Measurements from ENCODE around the gene DOHH.

Gene DOHH

GRCh38 chr19:3505598-3506383 lies 5.3 kb upstream of the DOHH start, which contains the start of gene FZR1:
Gene FZR1 (plus strand): TSS chr19:3506311. CDS start chr19:3522990, 16,679 bp downstream.
- peak; percentile 99 for DNase-seq (ENCODE audit: low read depth in 2 of 2, low spot score in 1 of 2)

- no peak for DNase-seq (ENCODE audit: low read depth in 2 of 2, low spot score in 1 of 2)
Observed at GRCh38 chr19:3504735-3505134, 4.3 kb upstream of the DOHH start.

GRCh38 chr19:3503036-3503572 lies 2.6 kb upstream of the DOHH start:
- no peak for DNase-seq (ENCODE audit: low read depth in 2 of 2, low spot score in 1 of 2)

- DNase-seq (ENCODE audit: low read depth in 2 of 2, low spot score in 1 of 2), result no peak
Observed at GRCh38 chr19:3501780-3502179, 1.3 kb upstream of the DOHH start.

GRCh38 chr19:3499738-3500428 lies 591 bp downstream of the DOHH start:
- no peak for DNase-seq (ENCODE audit: low read depth in 2 of 2, low spot score in 1 of 2)

- no peak for DNase-seq (ENCODE audit: low read depth in 2 of 2, low spot score in 1 of 2)
Observed at GRCh38 chr19:3497757-3498520, 2.5 kb downstream of the DOHH start.

GRCh38 chr19:3496392-3497273 lies 3.8 kb downstream of the DOHH start:
- DNase-seq (ENCODE audit: low read depth in 2 of 2, low spot score in 1 of 2), result no peak

- no peak for DNase-seq (ENCODE audit: low read depth in 2 of 2, low spot score in 1 of 2)
Observed at GRCh38 chr19:3494559-3494958, 5.9 kb downstream of the DOHH start.

- DNase-seq (ENCODE audit: low read depth in 2 of 2, low spot score in 1 of 2), result no peak
Observed at GRCh38 chr19:3494051-3494450, 6.4 kb downstream of the DOHH start.

- DNase-seq (ENCODE audit: low read depth in 2 of 2, low spot score in 1 of 2), result no peak
Observed at GRCh38 chr19:3493651-3494050, 6.8 kb downstream of the DOHH start.

- DNase-seq (ENCODE audit: low read depth in 2 of 2, low spot score in 1 of 2), result no peak
Observed at GRCh38 chr19:3492919-3493318, 7.6 kb downstream of the DOHH start.

GRCh38 chr19:3492131-3492839 lies 8.2 kb downstream of the DOHH start:
- DNase-seq (ENCODE audit: low read depth in 2 of 2, low spot score in 1 of 2), result no peak

- no peak for DNase-seq (ENCODE audit: low read depth in 2 of 2, low spot score in 1 of 2)
Observed at GRCh38 chr19:3491396-3492119, 8.9 kb downstream of the DOHH start.

- no peak for DNase-seq (ENCODE audit: low read depth in 2 of 2, low spot score in 1 of 2)
Observed at GRCh38 chr19:3483226-3483628, 17.2 kb downstream of the DOHH start, which contains the start of gene SMIM44. Gene SMIM44 (minus strand): TSS chr19:3483441. CDS start chr19:3483403, 38 bp downstream.

- DNase-seq (ENCODE audit: low read depth in 2 of 2, low spot score in 1 of 2), result no peak
Observed at GRCh38 chr19:3482507-3483225, 17.8 kb downstream of the DOHH start.

GRCh38 chr19:3481241-3482090 lies 19.0 kb downstream of the DOHH start:
- DNase-seq (ENCODE audit: low read depth in 2 of 2, low spot score in 1 of 2), result no peak

- no peak for DNase-seq (ENCODE audit: low read depth in 2 of 2, low spot score in 1 of 2)
Observed at GRCh38 chr19:3480383-3481091, 19.9 kb downstream of the DOHH start, which contains the start of gene SMIM24. Gene SMIM24 (minus strand): TSS chr19:3480525. CDS start chr19:3480463, 62 bp downstream.
